ENCODE results near the gene CALML3.

Gene CALML3

DNA sequence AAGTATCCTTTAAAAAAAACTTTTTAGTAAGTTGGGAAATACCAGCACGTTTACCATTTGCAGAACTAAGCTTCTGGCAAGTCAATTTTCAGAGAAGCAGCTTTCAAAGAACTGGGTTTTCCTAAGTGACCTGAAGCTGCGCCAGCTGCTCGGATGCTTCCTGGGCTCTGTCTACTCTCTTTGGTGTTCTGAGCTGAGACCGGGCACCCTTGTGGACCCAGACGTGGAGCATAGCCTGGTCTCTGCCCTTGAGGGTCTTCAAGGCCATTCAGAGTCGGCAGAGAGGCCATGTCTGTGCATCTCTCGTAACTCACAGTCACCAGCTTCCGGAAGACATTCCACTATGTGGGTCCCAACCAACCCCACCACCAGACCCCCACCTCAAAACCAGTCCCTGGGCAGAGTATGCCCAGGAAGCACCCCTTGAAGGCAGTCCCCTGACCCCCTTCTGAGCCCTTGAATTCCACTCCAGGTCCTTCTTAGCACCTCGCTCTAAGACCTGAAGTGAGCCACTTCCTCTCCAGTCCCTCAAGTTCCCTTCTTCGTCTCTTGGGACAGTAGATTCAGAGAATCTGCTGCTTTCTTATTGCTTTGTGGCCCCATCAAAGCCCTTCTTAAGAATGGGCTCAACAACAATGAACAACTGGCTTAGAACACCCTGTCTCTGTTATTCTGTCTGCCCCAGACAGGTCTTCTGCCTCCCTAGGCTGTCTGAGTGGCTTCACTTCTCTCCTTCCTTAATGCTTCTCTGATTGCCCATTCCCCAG, 33.9 kb upstream of the CALML3 start:
- no peak overlapping the region for H3K4me3 ChIP-seq (ENCODE audit: low read depth, low read length)
- DNase-seq (ENCODE audit: low read depth) = no peak

DNA sequence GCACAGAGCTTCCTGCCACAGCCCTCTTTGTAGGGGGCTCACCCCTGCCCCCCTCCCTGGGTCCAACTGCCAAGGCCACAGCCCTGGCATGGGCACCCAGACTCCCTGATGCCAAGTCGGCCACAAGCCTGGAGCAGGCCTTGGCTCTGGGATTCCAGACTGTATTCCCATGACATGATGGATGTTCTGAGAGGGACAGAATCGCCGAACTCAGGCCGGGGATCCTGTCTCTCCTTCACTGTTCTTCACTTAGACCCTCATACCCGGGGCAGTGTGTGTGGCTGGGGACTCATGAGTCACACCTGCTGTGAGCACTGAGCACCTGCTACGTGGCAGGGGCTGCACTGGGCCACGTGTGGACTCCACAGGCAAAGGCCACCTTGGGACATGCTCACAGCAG, 33.3 kb upstream of the CALML3 start:
- no peak for DNase-seq (ENCODE audit: low read depth)
- no peak overlapping the region for H3K4me3 ChIP-seq (ENCODE audit: low read depth, low read length)

DNA sequence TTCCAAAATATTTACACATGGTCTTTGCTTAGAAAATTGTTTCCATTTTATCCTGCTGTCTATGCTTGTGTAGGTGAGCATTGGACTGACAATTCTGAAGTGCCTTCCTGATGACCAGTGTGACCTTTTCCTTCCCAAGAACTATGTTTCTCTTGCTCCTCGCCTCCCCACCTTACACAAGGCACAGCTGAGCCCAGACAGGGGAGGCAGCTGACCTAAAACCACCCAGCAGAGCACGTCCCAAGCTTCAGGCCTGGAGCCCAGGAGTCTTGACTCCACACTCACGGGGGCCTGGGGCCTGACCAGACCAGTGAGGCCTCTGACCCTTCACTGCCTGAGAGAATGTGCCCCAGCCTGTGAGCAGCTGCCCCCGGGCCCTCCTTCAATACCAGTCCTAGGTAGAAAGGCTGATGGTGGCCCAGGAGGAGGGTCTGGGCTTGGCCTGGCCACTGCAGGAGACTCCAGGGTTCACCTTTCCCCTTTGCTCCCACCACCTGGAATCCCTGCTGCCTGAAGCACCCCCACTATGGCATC, 32.4 kb upstream of the CALML3 start:
- DNase-seq (ENCODE audit: low read depth) = no peak
- H3K4me3 ChIP-seq (ENCODE audit: low read depth, low read length) = no peak overlapping the region

DNA sequence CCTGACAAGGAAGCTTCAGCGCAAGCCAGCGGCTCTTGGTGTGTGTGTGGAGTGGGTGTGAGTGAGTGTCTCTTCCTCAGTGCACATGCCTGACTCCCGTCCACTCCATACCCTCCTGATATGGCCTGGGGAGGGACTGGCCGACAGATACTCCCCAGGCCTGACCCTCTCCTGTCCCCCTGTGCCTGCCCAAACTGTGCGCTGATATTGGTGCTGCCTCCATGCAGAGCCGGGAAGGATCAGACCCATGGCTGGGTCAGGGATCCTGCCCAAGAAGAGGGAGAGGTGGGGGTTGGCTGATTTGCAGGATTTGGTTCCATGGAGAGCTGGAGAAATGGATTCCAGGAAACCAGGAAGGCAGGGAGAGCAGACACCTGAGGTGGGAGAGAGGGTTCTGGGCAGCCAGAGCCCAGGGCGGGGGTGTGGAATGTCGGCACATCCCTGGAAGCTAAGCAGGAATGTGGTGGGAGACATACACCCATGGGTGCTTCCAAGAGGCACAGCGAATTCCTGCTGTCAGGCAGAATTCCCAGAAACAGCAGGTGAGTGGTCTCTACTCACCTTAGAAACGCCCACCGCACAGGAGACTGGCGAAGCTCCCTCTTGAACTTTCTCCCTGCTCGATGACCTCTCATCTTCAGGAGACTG, 31.7 kb upstream of the CALML3 start:
- no peak for DNase-seq (ENCODE audit: low read depth)

DNA sequence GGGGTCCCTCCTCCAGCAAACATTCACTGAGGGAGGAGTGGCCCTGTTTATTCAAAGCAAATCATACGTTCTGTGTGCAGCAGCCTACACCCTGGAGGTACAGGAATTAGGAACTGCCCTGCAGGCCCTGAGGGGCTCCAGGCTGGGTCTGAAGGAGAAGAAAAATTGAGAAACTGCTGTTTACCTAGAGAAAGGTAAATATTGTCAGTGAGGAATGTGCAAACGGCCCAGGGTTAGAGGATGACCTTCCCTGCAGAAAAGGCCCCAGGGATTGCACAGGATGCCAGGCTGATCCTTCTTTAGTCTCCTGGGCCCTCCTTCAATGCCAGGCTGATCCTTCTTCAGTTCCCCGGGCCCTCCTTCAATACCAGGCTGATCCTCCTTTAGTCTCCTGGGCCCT, 31.1 kb upstream of the CALML3 start:
- no peak overlapping the region for H3K4me3 ChIP-seq (ENCODE audit: low read depth, low read length)
- no peak for DNase-seq (ENCODE audit: low read depth)

More for the DNA sequence above, 31.7 kb upstream of the CALML3 start:
- H3K4me3 ChIP-seq (ENCODE audit: low read depth, low read length) = no peak overlapping the region

DNA sequence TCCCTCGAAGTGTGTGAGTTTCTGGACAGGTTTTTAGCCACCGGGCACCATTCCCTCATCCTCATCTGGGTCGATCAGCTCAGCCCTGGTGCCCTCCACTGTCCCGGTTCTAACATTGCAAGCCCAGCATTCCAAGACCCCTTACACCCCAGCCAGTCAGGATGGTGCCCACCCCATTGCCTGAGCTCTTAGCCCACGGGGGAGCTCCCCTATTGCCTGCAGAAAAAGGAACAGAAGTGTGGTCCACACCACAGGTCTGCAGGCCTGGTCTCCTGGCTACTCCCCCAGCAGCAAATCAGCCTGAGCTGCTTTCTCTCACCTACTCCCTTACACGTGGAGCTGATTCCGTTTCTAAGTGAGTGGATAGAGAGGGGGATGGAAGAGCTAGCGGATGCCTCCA, 30.1 kb upstream of the CALML3 start:
- DNase-seq (ENCODE audit: low read depth) = no peak
- no peak overlapping the region for H3K4me3 ChIP-seq (ENCODE audit: low read depth, low read length)

DNA sequence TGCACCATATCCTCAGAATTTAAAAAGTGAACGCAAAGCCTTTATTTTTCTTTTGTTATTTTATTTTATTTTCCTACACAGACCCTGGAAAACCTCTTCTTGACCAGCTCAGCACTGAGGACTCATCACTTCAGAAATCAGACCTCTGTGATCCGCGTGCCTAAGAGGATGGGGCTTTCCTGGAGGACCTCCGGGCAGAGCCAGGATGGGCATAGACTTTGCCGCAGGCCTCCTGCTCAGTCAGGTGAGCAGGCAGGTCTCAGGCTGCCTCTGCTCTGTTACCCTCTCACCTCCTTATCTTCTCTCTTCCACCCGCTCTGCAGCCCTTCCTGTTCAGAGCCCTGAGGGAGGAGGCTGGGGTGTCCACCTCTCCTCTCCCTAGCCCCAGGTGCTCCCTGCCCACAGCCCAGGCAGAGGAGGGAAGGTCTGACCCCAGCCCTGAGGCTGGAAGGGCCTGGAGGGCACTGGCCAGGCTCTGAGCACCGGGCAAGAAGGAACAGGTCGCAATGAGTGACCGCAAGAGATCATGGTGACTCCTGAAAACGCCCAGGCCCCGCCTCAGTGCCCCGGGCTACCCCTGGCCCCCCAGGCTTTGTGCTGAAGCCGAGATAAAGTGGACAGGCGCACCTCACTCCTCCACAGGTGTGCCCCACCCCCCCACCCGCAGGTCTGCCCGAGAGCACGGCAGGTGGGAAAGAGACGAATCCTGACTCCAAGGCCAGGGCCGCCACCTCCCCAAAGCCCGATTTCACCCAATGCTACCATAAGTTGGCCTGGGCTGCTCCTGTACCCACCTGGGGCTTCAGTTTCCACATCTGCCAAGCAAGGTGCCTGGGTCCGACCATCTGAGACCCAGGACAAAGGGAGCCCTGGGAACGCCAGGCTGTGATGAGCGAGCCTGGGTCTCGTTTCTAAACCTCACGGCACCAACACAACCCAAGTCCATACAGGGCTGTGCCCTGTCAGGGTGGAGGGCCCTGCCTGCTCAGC, 28.2 kb upstream of the CALML3 start:
- no peak overlapping the region for H3K4me3 ChIP-seq (ENCODE audit: low read depth, low read length)
- DNase-seq (ENCODE audit: low read depth) = no peak

DNA sequence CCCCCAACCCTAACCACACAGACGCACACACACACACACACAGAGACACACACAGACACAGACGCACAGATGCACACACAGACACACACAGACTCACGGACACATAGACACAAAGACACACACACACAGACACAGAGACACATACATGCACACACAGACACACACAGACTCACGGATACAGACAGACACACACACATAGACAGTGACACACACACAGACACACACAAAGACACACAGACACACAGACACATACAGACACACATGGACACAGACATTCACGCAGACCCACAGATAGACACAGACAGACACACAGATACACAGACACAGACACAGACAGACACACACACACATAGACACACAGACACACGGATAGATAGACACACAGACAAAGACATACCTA, 27.5 kb upstream of the CALML3 start:
- H3K4me3 ChIP-seq (ENCODE audit: low read depth, low read length) = no peak overlapping the region
- DNase-seq (ENCODE audit: low read depth) = no peak

DNA sequence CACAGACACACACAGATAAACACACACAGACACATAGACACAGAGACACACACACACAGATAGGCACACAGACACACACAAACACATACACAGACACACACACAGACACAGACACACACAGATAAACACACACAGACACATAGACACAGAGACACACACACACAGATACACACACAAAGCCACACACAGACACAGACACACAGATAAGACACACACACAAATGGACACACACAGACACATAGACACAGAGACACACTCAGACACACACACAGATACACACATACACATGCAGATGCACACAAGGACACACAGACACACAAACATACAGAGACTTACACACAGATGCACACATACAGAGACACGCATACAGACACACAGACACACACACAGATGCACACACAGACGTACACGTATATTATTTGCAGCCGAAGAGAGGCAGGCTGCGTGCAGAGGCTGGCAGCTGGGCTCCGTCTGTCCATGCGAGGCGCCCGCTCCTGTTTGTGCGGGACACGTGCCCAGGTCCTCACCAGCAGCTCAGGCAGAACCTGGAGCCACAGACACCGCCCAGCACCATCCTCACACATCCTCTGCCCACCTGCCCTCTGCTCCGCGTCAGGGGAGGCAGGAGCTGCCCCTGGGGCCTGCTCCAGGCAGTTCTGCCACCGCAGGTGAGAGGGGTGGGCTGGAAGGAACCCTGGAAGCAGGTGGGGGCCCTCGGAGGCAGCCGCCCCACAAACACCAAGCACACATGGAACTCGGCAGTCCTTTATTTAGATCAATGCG, 26.6 kb upstream of the CALML3 start:
- DNase-seq (ENCODE audit: low read depth) = no peak
- no peak overlapping the region for H3K4me3 ChIP-seq (ENCODE audit: low read depth, low read length)

DNA sequence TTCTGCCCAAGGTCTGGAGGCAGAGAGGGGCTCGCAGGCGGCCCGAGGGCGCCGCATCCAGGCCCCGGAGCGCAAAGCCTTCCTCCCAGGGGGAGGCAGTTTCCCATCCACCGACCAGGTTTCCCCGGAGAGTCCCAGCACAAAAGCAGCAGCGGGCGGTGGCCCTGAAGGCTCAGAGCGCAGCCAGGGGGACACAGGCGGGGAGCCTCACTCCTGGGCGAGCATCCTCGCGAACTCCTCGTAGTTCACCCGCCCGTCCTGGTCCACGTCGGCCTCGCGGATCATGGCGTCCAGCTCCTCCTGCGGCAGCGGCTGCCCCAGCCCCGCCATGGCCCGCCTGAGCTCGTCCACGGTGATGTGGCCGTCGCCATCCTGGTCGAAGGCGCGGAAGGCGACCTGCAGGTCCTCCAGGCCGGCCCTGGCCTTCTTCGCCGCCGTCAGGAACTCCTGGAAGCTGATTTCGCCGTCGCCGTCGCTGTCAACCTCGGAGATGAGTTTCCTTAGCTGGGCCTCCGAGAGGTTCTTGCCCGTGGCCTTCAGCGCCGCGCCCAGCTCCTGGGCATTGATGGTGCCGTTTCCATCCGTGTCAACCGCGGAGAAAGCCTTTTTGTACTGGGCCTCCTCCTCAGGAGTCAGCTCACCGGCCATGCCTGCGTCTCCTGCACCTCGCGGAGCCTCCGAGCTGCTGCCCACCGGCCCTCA, 25.8 kb upstream of the CALML3 start:
- H3K4me3 ChIP-seq (ENCODE audit: low read depth, low read length) = no peak overlapping the region

DNA sequence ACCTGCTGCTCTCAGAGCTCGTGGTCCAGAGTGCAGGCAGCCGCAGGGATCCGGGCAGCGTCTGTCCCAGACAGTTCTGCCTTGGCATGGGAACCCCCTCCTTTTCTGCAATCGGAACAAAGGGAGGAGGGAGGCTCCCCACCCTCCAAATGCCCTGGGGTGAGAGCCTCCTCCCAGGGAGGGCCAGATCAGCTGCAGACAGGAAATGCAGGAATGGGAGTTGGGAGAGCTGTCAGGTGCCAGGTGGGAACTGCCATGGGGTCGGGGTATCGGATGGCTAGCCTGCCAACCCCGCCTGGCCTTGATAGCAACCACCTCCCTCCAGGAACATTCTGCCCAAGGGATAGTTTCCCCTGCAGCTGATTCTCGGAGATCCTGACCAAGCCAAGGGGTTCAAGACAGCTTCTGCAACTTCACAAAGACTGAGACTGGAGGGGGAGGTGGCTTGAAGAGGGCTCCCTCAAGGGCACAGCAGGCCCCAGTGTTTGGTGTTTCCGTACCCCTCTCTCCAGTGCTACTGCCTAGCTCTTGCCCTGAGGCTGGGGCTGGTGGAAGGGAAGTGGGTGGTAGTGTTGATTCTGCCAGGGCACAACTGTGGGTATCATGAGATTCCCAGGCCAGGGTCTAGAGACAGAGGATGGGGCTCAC, 25.1 kb upstream of the CALML3 start, which contains the start of gene CALML5:
TSS of gene CALML5 (minus strand) at position 78 of the 648 bp plus-strand sequence. CDS start 132 bp downstream, outside the sequence.
- H3K4me3 ChIP-seq (ENCODE audit: low read depth, low read length) = no peak within 1 kb of the TSS
- DNase-seq (ENCODE audit: low read depth) = no peak

More for the DNA sequence above, 25.8 kb upstream of the CALML3 start:
- DNase-seq (ENCODE audit: low read depth) = no peak

DNA sequence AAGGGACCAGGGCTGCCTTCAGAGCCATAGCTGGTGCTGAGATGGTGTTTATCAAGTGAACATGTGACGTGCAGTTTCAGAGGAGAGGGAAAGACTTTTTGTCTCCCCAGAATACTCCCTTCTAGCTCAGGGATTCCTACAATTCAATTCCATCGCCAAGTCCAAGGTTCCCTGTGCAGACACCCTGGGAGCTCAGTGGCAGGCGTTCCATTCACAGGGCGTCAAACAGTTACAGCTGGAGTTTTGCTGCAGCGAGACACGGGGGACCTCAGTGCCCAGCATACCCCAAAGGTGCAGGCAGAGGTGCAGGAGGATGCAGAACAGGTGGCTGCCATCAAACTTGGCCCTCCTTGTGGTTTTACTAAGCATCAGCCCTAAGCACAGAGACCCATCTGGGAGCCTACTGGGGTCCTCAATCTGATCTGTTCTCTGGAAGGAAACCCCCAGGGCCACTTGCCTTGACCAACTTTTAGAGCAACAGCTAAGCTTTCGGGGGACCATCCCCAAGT, 24.5 kb upstream of the CALML3 start:
- H3K4me3 ChIP-seq (ENCODE audit: low read depth, low read length) = no peak overlapping the region
- no peak for DNase-seq (ENCODE audit: low read depth)

DNA sequence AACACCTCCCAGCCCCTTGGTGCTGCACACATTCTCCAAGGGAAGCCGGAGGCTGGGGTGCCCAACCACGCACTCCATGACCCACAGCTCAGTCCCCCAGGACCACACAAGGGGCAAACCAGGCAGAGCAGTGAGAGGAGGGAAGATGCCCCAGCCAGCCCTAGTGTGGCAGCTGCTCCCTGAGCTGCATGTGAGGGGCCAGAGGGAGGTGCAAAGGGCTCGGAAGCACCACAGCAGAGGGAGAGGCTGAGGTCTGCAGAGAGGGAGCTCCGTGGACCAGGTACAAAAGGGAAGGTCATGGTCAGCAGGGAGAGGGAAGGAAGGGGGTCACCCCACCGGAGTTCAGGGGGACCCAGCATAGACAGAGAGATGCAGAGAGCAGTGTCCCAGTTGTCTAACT, 23.9 kb upstream of the CALML3 start:
- no peak for DNase-seq (ENCODE audit: low read depth)

DNA sequence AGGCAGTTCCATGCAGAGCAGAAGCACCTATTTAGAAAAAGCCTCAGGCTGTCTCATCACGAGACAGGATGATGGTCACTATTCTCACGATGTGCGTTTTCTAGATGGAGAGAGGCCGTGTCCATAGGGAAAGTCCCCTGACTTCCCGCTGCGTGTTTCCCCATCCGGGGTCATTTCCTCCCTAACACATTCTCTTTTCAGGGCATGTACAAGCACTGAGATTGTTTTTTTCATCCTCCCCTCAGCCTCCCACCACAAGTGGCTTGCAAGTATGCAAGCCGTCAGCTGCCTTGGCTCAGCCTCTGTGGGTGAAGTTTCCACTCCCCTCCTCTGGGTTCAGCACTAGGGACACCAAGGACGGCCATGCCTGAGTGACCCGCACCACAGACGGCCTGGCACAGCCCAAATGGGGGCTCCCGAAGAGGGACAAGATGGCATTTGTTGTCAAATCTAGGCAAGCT, 22.7 kb upstream of the CALML3 start:
- DNase-seq (ENCODE audit: low read depth) = no peak

More for the DNA sequence above, 23.9 kb upstream of the CALML3 start:
- H3K4me3 ChIP-seq (ENCODE audit: low read depth, low read length) = no peak overlapping the region

DNA sequence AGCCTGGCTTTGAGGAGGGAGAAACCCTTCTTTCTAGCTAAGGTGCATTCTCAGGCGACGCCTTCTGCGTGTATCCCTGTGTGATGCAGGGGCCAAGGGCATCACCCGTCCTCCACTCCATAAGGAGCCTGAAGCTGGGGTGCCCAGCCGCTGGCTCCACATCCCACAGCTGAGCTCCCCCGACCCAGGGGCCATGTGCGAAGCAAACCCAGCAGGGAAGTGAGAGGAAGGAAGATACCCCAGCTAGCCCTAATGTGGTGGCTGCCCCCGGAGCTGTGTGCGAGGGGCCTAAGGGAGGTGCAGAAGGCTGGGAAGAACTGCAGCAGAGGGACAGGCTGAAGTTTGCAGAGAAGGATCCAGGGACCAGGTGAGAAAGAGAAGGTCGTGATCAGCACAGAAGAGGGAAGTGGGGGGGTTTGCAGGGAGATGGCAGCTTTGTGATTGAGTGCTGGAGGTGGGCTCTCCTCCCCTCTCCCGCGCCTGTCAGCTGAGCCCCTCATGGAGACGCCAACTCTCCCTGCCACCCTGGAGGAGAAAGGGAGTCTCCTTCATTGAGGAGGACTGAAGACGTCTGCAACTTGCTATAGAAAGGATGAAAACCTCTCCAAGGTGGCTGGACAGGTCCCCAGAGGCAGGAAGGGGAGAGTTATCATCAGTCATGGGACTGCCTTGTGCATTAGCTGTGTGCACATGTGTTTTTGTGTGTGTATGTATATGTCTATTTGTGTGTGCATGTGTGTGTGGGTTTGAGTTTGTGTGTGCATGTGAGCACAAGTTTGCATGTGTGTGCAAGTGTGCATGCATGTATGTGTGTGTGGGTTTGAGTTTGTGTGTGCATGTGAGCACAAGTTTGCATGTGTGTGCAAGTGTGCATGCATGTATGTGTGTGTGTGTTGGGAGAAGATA, 21.9 kb upstream of the CALML3 start:
- DNase-seq (ENCODE audit: low read depth) = no peak

More for the DNA sequence above, 22.7 kb upstream of the CALML3 start:
- H3K4me3 ChIP-seq (ENCODE audit: low read depth, low read length) = no peak overlapping the region

DNA sequence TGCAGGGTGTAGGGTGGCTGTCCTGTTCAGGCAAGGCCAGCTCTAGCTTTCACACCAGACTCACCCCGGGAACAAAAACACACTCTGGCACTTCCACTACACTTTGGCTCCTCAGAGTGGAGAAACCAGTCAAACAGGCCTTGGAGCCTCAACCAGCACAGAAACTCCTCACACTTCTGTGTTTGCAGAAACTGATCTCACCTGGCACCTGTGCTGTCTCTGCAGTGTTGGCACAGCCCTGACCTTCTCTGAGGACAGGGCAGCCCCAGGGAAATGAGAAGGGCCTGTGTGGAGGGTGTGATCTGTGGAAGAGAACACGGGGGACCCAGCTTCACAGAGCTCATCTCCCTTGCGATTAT, 21.3 kb upstream of the CALML3 start:
- no peak for DNase-seq (ENCODE audit: low read depth)
- H3K4me3 ChIP-seq (ENCODE audit: low read depth, low read length) = no peak overlapping the region

More for the DNA sequence above, 21.9 kb upstream of the CALML3 start:
- H3K4me3 ChIP-seq (ENCODE audit: low read depth, low read length) = no peak overlapping the region

All from skeletal muscle cell (primary cell).